Uterus (tissue), 2 donors: ENCODE data around the gene PCDH9.

Experiments
- POLR2A ChIP-seq, 2 donors: fragments of 450-650 bp; IDR thresholded peaks; one replicate each; pipeline ENCODE4 v1.6.1; 2016; ENCODE audit warnings: antibody characterized with exemption in 2 of 2, mild to moderate bottlenecking in 1 of 2, moderate library complexity in 1 of 2
- TF ChIP-seq, protein P1 (sequence below), 4 experiments: fragments of 200-600 bp in 2 of 4; fragments of 450-650 bp in 2 of 4; sonication (generic) in 2 of 4; IDR thresholded peaks; one replicate each; pipeline ENCODE4 v1.5.1; 2016 to 2019; ENCODE audit warnings: antibody characterized with exemption in 4 of 4, mild to moderate bottlenecking in 2 of 4, moderate library complexity in 1 of 4

- TF ChIP-seq, protein P1, sequence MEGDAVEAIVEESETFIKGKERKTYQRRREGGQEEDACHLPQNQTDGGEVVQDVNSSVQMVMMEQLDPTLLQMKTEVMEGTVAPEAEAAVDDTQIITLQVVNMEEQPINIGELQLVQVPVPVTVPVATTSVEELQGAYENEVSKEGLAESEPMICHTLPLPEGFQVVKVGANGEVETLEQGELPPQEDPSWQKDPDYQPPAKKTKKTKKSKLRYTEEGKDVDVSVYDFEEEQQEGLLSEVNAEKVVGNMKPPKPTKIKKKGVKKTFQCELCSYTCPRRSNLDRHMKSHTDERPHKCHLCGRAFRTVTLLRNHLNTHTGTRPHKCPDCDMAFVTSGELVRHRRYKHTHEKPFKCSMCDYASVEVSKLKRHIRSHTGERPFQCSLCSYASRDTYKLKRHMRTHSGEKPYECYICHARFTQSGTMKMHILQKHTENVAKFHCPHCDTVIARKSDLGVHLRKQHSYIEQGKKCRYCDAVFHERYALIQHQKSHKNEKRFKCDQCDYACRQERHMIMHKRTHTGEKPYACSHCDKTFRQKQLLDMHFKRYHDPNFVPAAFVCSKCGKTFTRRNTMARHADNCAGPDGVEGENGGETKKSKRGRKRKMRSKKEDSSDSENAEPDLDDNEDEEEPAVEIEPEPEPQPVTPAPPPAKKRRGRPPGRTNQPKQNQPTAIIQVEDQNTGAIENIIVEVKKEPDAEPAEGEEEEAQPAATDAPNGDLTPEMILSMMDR (IDR thresholded peaks at IDR 0.05): no peak
- no peak for TF ChIP-seq POLR2A (IDR thresholded peaks at IDR 0.05)
Observed at GRCh38 chr13:67090856-67091255, 139.3 kb downstream of the PCDH9 start.
